Esophagus squamous epithelium (tissue), 5 donors: ENCODE measurements around the gene HSD17B12. TPM values are rescaled to one million over a fixed set of nuclear protein-coding genes. Genes with fewer than 3 reads are reported as not detected.

Experiments used
- DNase-seq: peaks from one replicate; lab custom pipeline; 2025; lab: John Stamatoyannopoulos, UW
- H3K27ac ChIP-seq, 4 donors: fragments of 200-600 bp; sonication (generic); one replicate each; pipeline ENCODE4 v1.5.1; 2016 to 2019; ENCODE audit warnings: mild to moderate bottlenecking in 1 of 4
- H3K27me3 ChIP-seq, 4 donors: fragments of 200-600 bp; sonication (generic); 1 replicate in 3 of 4; 2 replicates in 1 of 4; pipeline versions ENCODE4 v1.5.1 to v1.6.0; 2017 to 2021; ENCODE audit warnings: antibody characterized with exemption in 1 of 4
- H3K36me3 ChIP-seq, 3 donors: fragments of 200-600 bp; sonication (generic); one replicate each; pipeline ENCODE4 v1.5.1; 2016 to 2019
- H3K4me1 ChIP-seq, 3 donors: fragments of 200-600 bp; sonication (generic); one replicate each; pipeline ENCODE4 v1.5.1; 2017 to 2019
- H3K4me3 ChIP-seq, 4 donors: fragments of 200-600 bp; sonication (generic); 1 replicate in 3 of 4; 2 replicates in 1 of 4; pipeline ENCODE4 v1.5.1; 2016 to 2019; ENCODE audit warnings: mild to moderate bottlenecking in 2 of 4, moderate library complexity in 1 of 4
- H3K9me3 ChIP-seq, 3 donors: fragments of 200-600 bp; sonication (generic); one replicate each; pipeline ENCODE4 v1.5.1; 2016 to 2019
- POLR2A ChIP-seq, 4 donors: fragments of 450-650 bp; IDR thresholded peaks; one replicate each; pipeline ENCODE4 v1.6.1; 2017; ENCODE audit warnings: antibody characterized with exemption in 4 of 4, mild to moderate bottlenecking in 4 of 4, moderate library complexity in 3 of 4
- WGBS, 2 donors: methylation state at CpG; one replicate each; pipeline ENCODE4 v1.1.5; 2018; 5-methylcytosine and 5-hydroxymethylcytosine counted together
- intact Hi-C: fragments of 100-400 bp; cut with DNase I; formaldehyde crosslinking; loops from one replicate; pipeline ENCODE4 v1.15.0; 2022
- total RNA-seq, 4 donors: library from RNA; depleted of rRNA; stranded (reverse); fragments of >200 nt; gene quantifications; one replicate each; pipeline ENCODE4 v1.1.0, GENCODE V29; 2016
- TF ChIP-seq, protein P1 (sequence below), 6 experiments: fragments of 450-650 bp in 4 of 6; fragments of 200-600 bp in 2 of 6; sonication (generic) in 2 of 6; IDR thresholded peaks; one replicate each; pipeline ENCODE4 v1.5.1; 2016 to 2019; ENCODE audit warnings: antibody characterized with exemption in 6 of 6, mild to moderate bottlenecking in 4 of 6, moderate library complexity in 4 of 6
- donor health status: DM: yes; HTN: yes; CAD: no.

HSD17B12 gene
- total RNA-seq, 4 donors from 2014 or later, result 26.1 to 83.6 (median 59.1) TPM

DNA sequence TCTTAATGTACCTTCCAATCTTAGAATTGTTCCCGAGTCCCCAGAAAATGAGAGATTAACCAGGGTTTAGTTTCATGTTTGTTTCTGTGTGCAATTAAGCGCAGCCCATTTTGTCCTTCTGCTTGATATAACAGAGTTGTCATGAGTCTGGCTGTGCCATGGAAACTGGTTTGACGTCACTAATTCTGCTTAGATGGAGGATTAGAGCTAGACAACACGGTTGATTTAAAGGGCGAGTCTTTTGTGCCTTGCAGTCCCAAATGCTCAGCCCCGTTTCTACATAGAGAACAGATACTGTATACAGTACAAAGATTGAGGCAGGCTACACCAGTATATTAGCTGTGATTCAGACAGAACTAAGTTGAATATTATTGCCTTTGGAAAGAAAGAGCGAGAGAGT, 154.6 kb downstream of the HSD17B12 start:
- intact Hi-C loops, result no loop called here
- TF ChIP-seq, protein P1, sequence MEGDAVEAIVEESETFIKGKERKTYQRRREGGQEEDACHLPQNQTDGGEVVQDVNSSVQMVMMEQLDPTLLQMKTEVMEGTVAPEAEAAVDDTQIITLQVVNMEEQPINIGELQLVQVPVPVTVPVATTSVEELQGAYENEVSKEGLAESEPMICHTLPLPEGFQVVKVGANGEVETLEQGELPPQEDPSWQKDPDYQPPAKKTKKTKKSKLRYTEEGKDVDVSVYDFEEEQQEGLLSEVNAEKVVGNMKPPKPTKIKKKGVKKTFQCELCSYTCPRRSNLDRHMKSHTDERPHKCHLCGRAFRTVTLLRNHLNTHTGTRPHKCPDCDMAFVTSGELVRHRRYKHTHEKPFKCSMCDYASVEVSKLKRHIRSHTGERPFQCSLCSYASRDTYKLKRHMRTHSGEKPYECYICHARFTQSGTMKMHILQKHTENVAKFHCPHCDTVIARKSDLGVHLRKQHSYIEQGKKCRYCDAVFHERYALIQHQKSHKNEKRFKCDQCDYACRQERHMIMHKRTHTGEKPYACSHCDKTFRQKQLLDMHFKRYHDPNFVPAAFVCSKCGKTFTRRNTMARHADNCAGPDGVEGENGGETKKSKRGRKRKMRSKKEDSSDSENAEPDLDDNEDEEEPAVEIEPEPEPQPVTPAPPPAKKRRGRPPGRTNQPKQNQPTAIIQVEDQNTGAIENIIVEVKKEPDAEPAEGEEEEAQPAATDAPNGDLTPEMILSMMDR (IDR thresholded peaks at IDR 0.05), result no peak
- TF ChIP-seq POLR2A (IDR thresholded peaks at IDR 0.05), result no peak
- peak overlapping the region in 2 of 4 donors; percentile 23 to 42 for H3K27ac ChIP-seq
- no peaks in the 10 kb centered on the region for H3K27me3 ChIP-seq
- no peak for DNase-seq
- H3K36me3 ChIP-seq, result peaks cover 0 to 21% (median 0%) of the 10 kb centered on the region in 3 donors
- H3K9me3 ChIP-seq, result no peaks in the 10 kb centered on the region
- WGBS, 2 donors, result 64% methylated on average over 7 of the region's 7 CpGs
- H3K4me3 ChIP-seq, result no peak overlapping the region
- peaks cover 0 to 39% (median 4%) of the 10 kb centered on the region in 3 donors for H3K4me1 ChIP-seq

- intact Hi-C loops, result no loop called here
- DNase-seq, result no peak
- no peak for TF ChIP-seq POLR2A (IDR thresholded peaks at IDR 0.05)
- TF ChIP-seq, protein P1 (IDR thresholded peaks at IDR 0.05), result no peak
- H3K27me3 ChIP-seq, result no peaks in the 10 kb centered on the region
- peaks cover 0 to 29% (median 0%) of the 10 kb centered on the region in 3 donors for H3K4me1 ChIP-seq
- H3K9me3 ChIP-seq, result no peaks in the 10 kb centered on the region
- WGBS, 2 donors, result 71 to 81% methylated on average over 4 of the region's 4 CpGs
- no peak overlapping the region for H3K4me3 ChIP-seq
- no peak overlapping the region for H3K27ac ChIP-seq
- peaks cover 0 to 37% (median 0%) of the 10 kb centered on the region in 3 donors for H3K36me3 ChIP-seq
These were observed 157.3 kb downstream of the HSD17B12 start for GRCh38 chr11:43837879-43838278.

DNA sequence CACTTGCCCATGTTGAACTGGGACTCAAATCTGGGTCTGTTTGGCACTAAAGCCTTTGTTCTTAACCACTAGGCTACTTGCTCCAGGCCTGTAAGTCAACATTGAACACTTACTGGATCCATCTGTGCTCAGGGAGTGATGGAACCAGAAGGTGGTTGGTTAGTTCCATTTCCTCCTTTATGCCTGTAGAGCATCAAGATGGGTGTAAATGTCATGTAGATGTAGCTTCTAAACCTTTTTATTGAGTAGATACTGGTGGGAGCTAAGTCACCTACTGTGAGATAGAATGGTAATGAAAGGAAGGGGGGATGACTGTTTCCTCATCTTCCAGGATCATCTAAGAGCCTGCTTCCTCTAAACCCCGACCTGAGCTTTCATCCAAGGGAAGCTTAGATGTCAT, 161.5 kb downstream of the HSD17B12 start:
- H3K4me3 ChIP-seq, result no peak overlapping the region
- H3K9me3 ChIP-seq, result no peaks in the 10 kb centered on the region
- H3K27me3 ChIP-seq, result no peaks in the 10 kb centered on the region
- no peak for DNase-seq
- no peak overlapping the region for H3K27ac ChIP-seq
- 83 to 89% methylated on average over 1 of the region's 1 CpG for WGBS, 2 donors
- TF ChIP-seq POLR2A (IDR thresholded peaks at IDR 0.05), result no peak
- TF ChIP-seq, protein P1 (IDR thresholded peaks at IDR 0.05), result no peak
- H3K36me3 ChIP-seq, result peaks cover 0 to 52% (median 0%) of the 10 kb centered on the region in 3 donors
- H3K4me1 ChIP-seq, result no peaks in the 10 kb centered on the region
- intact Hi-C loops, result no loop called here

GRCh38 chr11:43845816-43846215, 165.3 kb downstream of the HSD17B12 start:
- WGBS, 2 donors, result 94 to 100% methylated on average over 3 of the region's 3 CpGs
- peaks cover 0 to 34% (median 0%) of the 10 kb centered on the region in 3 donors for H3K36me3 ChIP-seq
- no peaks in the 10 kb centered on the region for H3K9me3 ChIP-seq
- no peak overlapping the region for H3K27ac ChIP-seq
- intact Hi-C loops, result no loop called here
- DNase-seq, result no peak
- no peak overlapping the region for H3K4me3 ChIP-seq
- no peaks in the 10 kb centered on the region for H3K27me3 ChIP-seq
- no peak for TF ChIP-seq POLR2A (IDR thresholded peaks at IDR 0.05)
- TF ChIP-seq, protein P1 (IDR thresholded peaks at IDR 0.05), result no peak
- H3K4me1 ChIP-seq, result no peaks in the 10 kb centered on the region

GRCh38 chr11:43852057-43852636, 171.6 kb downstream of the HSD17B12 start:
- 23 to 26% methylated on average over 4 of the region's 4 CpGs for WGBS, 2 donors
- H3K27me3 ChIP-seq, result no peaks in the 10 kb centered on the region

More at GRCh38 chr11:43852057-43852636, 171.6 kb downstream of the HSD17B12 start:
- Histone ChIP-seq H3K27ac (no peak overlapping the region), H3K36me3 (peaks cover 0 to 37% (median 0%) of the 10 kb centered on the region in 3 donors), H3K4me3 (no peak overlapping the region), H3K9me3 (no peaks in the 10 kb centered on the region), H3K4me1 (peaks cover 0 to 4% (median 0%) of the 10 kb centered on the region in 3 donors)
- intact Hi-C loops, result no loop called here
- no peak for DNase-seq
- TF ChIP-seq POLR2A (IDR thresholded peaks at IDR 0.05), result no peak
- TF ChIP-seq, protein P1 (IDR thresholded peaks at IDR 0.05), result peak; percentile 39 to 78 (median 60)
